Measurements from ENCODE around the gene RBM20. TPM values are rescaled to one million over a fixed set of nuclear protein-coding genes. Genes with fewer than 3 reads are reported as not detected.

The RBM20 gene
- total and polyA plus RNA-seq, 2 of the 13 experiments (the other 11 are each of a cell fraction or from before 2014, with no cell fraction given), result 0.02 to 0.22 TPM

- TF ChIP-seq, protein P1, sequence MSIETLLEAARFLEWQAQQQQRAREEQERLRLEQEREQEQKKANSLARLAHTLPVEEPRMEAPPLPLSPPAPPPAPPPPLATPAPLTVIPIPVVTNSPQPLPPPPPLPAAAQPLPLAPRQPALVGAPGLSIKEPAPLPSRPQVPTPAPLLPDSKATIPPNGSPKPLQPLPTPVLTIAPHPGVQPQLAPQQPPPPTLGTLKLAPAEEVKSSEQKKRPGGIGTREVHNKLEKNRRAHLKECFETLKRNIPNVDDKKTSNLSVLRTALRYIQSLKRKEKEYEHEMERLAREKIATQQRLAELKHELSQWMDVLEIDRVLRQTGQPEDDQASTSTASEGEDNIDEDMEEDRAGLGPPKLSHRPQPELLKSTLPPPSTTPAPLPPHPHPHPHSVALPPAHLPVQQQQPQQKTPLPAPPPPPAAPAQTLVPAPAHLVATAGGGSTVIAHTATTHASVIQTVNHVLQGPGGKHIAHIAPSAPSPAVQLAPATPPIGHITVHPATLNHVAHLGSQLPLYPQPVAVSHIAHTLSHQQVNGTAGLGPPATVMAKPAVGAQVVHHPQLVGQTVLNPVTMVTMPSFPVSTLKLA (IDR thresholded peaks at IDR 0.05), result 0 out of 2 replicates have a peak, but pooled peaks have one; percentile 13
- TF ChIP-seq NFE2L2 (IDR thresholded peaks at IDR 0.05; ENCODE audit: low read length), result no peak
- TF ChIP-seq, protein P2, sequence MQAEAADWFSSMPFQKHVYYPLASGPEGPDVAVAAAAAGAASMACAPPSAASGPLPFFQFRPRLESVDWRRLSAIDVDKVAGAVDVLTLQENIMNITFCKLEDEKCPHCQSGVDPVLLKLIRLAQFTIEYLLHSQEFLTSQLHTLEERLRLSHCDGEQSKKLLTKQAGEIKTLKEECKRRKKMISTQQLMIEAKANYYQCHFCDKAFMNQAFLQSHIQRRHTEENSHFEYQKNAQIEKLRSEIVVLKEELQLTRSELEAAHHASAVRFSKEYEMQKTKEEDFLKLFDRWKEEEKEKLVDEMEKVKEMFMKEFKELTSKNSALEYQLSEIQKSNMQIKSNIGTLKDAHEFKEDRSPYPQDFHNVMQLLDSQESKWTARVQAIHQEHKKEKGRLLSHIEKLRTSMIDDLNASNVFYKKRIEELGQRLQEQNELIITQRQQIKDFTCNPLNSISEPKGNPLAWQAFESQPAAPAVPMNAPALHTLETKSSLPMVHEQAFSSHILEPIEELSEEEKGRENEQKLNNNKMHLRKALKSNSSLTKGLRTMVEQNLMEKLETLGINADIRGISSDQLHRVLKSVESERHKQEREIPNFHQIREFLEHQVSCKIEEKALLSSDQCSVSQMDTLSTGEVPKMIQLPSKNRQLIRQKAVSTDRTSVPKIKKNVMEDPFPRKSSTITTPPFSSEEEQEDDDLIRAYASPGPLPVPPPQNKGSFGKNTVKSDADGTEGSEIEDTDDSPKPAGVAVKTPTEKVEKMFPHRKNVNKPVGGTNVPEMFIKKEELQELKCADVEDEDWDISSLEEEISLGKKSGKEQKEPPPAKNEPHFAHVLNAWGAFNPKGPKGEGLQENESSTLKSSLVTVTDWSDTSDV (CRISPR knock-in tag; IDR thresholded peaks at IDR 0.05), result no peak
- TF ChIP-seq NFAT5 (CRISPR knock-in tag; IDR thresholded peaks at IDR 0.05), result no peak
- no peak for TF ChIP-seq ZKSCAN1 (IDR thresholded peaks at IDR 0.05; ENCODE audit: low read length)
- TF ChIP-seq TRAFD1 (CRISPR knock-in tag; IDR thresholded peaks at IDR 0.05; ENCODE audit: borderline replicate concordance), result no peak
- no peak for TF ChIP-seq CHD2 (IDR thresholded peaks at IDR 0.05; ENCODE audit: low read depth, low read length)
- no peak for TF ChIP-seq GABPB1 (CRISPR knock-in tag; IDR thresholded peaks at IDR 0.05)
- TF ChIP-seq, protein P3, sequence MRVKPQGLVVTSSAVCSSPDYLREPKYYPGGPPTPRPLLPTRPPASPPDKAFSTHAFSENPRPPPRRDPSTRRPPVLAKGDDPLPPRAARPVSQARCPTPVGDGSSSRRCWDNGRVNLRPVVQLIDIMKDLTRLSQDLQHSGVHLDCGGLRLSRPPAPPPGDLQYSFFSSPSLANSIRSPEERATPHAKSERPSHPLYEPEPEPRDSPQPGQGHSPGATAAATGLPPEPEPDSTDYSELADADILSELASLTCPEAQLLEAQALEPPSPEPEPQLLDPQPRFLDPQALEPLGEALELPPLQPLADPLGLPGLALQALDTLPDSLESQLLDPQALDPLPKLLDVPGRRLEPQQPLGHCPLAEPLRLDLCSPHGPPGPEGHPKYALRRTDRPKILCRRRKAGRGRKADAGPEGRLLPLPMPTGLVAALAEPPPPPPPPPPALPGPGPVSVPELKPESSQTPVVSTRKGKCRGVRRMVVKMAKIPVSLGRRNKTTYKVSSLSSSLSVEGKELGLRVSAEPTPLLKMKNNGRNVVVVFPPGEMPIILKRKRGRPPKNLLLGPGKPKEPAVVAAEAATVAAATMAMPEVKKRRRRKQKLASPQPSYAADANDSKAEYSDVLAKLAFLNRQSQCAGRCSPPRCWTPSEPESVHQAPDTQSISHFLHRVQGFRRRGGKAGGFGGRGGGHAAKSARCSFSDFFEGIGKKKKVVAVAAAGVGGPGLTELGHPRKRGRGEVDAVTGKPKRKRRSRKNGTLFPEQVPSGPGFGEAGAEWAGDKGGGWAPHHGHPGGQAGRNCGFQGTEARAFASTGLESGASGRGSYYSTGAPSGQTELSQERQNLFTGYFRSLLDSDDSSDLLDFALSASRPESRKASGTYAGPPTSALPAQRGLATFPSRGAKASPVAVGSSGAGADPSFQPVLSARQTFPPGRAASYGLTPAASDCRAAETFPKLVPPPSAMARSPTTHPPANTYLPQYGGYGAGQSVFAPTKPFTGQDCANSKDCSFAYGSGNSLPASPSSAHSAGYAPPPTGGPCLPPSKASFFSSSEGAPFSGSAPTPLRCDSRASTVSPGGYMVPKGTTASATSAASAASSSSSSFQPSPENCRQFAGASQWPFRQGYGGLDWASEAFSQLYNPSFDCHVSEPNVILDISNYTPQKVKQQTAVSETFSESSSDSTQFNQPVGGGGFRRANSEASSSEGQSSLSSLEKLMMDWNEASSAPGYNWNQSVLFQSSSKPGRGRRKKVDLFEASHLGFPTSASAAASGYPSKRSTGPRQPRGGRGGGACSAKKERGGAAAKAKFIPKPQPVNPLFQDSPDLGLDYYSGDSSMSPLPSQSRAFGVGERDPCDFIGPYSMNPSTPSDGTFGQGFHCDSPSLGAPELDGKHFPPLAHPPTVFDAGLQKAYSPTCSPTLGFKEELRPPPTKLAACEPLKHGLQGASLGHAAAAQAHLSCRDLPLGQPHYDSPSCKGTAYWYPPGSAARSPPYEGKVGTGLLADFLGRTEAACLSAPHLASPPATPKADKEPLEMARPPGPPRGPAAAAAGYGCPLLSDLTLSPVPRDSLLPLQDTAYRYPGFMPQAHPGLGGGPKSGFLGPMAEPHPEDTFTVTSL (CRISPR knock-in tag; IDR thresholded peaks at IDR 0.05; ENCODE audit: borderline replicate concordance), result no peak; the same call in 1 of the 2 replicates
These were observed 208.2 kb downstream of the RBM20 start (continued) for GRCh38 chr10:110852255-110852896.
